GM12873 (cell line): ENCODE data around the gene TYW5.

Source experiments
- TF ChIP-seq, protein P1 (sequence below): IDR thresholded peaks from 2 replicates; pipeline ENCODE4 v1.5.1; 2012; ENCODE audit warnings: low read depth, mild to moderate bottlenecking, moderate library complexity, low read length, control low read depth; ENCODE audit not compliant: insufficient read depth; ENCODE audit errors: missing control alignments

The TYW5 gene

DNA sequence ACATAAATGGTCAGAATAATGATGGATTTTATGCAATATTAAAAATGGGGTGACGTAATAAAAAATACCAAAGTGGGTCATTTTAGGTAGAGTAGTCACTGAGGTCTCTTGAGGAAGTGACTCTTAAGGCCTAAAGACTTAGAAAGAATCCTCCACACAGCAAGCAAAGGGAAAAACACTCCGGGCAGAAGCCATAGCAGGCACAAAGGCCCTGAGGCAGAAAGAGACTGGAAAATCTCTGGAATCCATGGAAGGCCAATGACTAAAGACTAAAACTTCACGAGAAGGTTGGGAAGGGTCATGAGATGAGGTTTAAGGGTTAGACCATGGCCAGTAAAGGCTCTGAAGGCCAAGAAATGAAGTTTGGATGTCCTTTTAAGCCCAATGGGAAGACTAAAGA lies 37.0 kb upstream of the TYW5 start:
- TF ChIP-seq, protein P1, sequence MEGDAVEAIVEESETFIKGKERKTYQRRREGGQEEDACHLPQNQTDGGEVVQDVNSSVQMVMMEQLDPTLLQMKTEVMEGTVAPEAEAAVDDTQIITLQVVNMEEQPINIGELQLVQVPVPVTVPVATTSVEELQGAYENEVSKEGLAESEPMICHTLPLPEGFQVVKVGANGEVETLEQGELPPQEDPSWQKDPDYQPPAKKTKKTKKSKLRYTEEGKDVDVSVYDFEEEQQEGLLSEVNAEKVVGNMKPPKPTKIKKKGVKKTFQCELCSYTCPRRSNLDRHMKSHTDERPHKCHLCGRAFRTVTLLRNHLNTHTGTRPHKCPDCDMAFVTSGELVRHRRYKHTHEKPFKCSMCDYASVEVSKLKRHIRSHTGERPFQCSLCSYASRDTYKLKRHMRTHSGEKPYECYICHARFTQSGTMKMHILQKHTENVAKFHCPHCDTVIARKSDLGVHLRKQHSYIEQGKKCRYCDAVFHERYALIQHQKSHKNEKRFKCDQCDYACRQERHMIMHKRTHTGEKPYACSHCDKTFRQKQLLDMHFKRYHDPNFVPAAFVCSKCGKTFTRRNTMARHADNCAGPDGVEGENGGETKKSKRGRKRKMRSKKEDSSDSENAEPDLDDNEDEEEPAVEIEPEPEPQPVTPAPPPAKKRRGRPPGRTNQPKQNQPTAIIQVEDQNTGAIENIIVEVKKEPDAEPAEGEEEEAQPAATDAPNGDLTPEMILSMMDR: no peak

DNA sequence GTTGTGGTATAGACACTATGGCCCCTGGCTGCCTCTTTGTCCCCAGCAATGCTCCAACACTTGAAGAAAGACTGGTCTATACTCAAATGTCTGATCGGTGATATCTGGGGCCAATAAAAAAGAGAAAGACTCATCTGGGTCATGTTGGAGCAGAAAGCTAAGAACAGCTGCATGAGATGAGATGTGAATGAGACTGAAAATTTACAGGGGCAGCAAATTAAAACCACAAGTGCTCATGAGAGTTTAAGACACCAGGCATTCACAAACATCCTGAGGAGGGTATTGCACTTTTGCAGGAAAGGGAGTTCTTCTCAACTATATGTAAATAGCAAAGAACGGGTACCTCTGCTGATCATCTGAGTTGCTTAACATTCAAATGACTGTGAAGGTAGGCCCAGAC lies 36.4 kb upstream of the TYW5 start:
- TF ChIP-seq, protein P1: no peak

DNA sequence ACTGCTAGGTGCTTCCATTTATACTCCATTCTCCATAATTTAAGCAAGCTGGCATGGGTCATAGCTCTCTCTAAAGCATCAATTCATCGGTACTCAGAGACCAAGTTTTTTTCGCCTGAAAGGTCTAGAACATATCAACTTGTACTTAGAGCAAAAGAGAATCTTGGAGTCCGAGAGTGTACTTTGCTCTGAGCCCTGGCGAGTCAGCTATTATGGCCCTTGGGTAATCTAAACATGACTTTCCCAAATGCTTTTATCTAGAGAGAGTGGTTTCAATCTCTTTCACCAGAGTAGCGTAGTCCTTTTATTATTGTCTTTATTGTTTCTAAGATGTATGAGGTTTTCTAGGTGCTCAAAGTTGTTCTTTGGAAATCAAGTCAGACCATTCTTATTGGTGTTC lies 34.5 kb upstream of the TYW5 start:
- TF ChIP-seq, protein P1: no peak

DNA sequence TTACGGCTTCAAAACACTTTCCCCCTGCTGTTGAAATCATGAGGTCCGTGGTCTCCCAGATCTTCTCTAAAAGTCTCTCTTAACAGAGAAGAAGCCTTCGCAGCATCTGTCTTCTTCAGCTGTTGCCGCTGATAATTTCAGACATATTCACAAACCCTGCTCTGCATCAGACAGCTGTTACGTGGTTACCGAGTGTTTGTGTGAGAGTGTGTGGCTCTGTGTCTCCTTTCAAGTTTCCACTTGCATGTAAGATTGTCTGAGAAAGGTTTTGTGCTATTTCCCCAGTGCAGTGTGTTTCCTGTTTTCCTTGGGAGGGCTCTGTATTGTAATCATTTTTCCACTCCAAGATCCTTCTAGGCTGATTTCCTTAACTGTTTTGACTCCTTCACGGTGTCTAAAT lies 32.9 kb upstream of the TYW5 start:
- TF ChIP-seq, protein P1: no peak

DNA sequence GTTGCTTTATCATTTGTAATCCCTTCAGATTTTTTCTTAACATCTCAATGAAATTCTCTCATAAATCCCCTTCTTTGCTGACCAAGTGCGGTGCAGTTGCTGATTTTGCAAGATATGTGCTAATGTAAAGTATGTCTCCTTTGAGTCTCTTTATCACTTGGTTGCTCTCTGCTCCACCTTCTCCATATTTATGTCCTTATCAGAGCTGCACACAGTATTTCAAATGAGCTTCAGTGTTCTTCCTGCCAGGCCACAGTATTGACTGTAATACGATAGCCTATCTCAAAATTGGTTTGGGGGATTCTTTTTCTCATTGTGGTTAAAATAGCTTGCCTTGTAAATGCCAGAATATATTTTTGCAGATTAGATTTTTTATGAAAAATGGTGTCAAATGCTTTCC lies 32.3 kb upstream of the TYW5 start:
- TF ChIP-seq, protein P1: no peak

DNA sequence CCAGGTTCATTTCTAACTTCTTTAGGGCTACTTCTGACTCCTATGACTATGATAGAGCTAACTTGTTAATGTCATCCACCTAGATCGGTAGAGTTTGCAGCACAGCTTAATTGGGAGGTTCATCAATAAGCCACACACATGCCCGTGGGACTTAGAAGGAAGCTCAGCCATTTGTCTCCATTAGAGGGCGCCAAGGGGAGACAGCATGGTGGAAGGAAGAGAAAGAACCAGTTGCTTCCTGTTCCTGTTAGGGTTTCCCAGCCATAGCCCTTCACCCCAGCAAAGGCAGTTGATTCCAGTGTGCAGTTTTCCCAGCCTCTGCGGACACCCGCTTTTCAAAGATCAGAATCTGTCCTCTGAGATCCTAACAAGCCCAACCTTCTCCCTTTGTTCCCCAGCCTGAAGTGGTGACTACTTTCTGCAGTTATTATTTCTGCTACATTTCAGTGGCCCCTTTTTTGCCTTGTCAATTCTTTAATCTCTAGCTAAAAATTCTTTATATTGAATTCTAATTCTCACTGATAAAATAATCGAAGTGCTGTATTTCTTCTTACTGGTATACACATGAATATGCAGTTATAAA lies 30.4 kb upstream of the TYW5 start:
- TF ChIP-seq, protein P1: peak; percentile 78

DNA sequence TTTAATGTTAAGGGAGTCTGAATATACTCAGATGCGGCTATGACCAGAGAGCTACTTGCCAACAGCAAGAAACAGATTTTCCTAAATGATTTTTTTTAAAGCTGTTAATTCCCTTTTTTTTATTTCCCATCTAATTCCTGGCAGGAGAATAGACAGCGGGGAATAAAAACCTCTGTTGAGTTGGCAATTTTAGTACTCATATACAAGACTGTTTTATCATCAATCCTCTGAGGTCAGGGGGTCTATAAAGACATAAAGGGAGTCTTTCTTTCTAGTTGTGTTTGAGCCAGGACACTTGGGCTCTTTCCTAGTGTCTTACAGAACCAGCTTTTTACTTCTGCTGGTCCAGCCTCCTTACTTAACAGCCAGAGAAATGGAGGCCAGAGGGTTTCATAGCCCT lies 29.5 kb upstream of the TYW5 start:
- TF ChIP-seq, protein P1: no peak

DNA sequence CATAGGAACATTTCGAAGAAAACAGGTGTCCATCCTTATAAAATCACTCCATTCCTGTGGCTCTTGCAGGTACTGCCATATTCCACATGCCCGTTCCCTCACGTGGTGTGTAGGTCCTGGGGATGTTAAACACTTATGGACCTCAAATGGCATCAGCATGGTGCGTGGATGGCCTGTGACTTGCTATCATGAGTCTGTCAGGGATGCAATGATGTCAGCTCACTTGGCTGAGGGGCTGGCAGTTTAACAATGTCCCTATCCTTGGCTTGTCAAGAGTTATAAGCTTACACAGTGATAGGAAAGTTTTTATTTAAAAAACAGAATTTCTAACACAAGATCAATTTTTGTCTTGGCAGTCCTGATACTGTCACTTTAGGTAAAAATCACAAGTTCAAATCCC lies 28.9 kb upstream of the TYW5 start:
- TF ChIP-seq, protein P1: no peak
